ENCODE measurements around the gene THOC3. TPM values are rescaled to one million over a fixed set of nuclear protein-coding genes. Genes with fewer than 3 reads are reported as not detected.
"Not testable (repeated sequence)": the region's sequence is repeated elsewhere in the genome, so short reads cannot be mapped to it uniquely, and the experiment has no call there.

Gene THOC3
- total and polyA plus RNA-seq, 11 donors: 4.4 to 22.6 (median 12.7) TPM

GRCh38 chr5:175996791-175997190 is 28.7 kb upstream of the THOC3 start:
- ATAC-seq; intact Hi-C loops (cut with DNase I); H3K27me3 ChIP-seq; H3K9me3 ChIP-seq; H3K4me3 ChIP-seq; DNase-seq; H3K36me3 ChIP-seq; H3K27ac ChIP-seq; H3K4me1 ChIP-seq: not testable (repeated sequence)
- no CpG with 5 or more reads among the region's 6 CpGs for WGBS, 4 donors

GRCh38 chr5:175995506-175995905 is 27.4 kb upstream of the THOC3 start:
- H3K27ac ChIP-seq; ATAC-seq; DNase-seq; H3K4me3 ChIP-seq; H3K4me1 ChIP-seq; H3K36me3 ChIP-seq; H3K27me3 ChIP-seq; intact Hi-C loops (cut with DNase I); H3K9me3 ChIP-seq: not testable (repeated sequence)
- WGBS, 4 donors: 81% methylated on average over 5 of the region's 6 CpGs; no CpG with 5 or more reads in 3 of the 4 donors

- H3K36me3 ChIP-seq; H3K27me3 ChIP-seq; ATAC-seq; H3K27ac ChIP-seq; H3K9me3 ChIP-seq; H3K4me1 ChIP-seq; intact Hi-C loops (cut with DNase I); DNase-seq; H3K4me3 ChIP-seq: not testable (repeated sequence)
- 70 to 85% (median 78%) methylated on average over 2 to 6 of the region's 17 CpGs; no CpG with 5 or more reads in 1 of the 4 donors for WGBS, 4 donors
Measured at GRCh38 chr5:175979371-175979995, 11.4 kb upstream of the THOC3 start.

- DNase-seq; H3K36me3 ChIP-seq; H3K9me3 ChIP-seq; H3K27me3 ChIP-seq; intact Hi-C loops (cut with DNase I); H3K4me1 ChIP-seq: not testable (repeated sequence)
- Histone ChIP-seq H3K4me3 (peak overlapping the region; percentile 59 to 88 (median 77)), H3K27ac (peak overlapping the region in 2 of 12 donors; percentile 29 to 31)
- WGBS, 4 donors: 8 to 17% (median 10%) methylated on average over 4 to 5 of the region's 6 CpGs
- ATAC-seq: peak; percentile 5 to 64 (median 29)
Measured at GRCh38 chr5:175968381-175968780, 266 bp upstream of the THOC3 start.

- DNase-seq; intact Hi-C loops (cut with DNase I); H3K4me3 ChIP-seq; ATAC-seq; H3K9me3 ChIP-seq; H3K4me1 ChIP-seq; H3K27ac ChIP-seq; H3K27me3 ChIP-seq: not testable (repeated sequence)
- H3K36me3 ChIP-seq: peaks cover 0 to 13% (median 0%) of the 10 kb centered on the region in 9 donors
- 87 to 95% (median 92%) methylated on average over 4 to 8 of the region's 8 CpGs; no CpG with 5 or more reads in 1 of the 4 donors for WGBS, 4 donors
Measured at GRCh38 chr5:175962329-175962728, 5.8 kb downstream of the THOC3 start.

GRCh38 chr5:175960228-175960627 is 7.9 kb downstream of the THOC3 start:
- H3K4me1 ChIP-seq; H3K9me3 ChIP-seq; intact Hi-C loops (cut with DNase I); DNase-seq; H3K27ac ChIP-seq; H3K4me3 ChIP-seq; H3K27me3 ChIP-seq; ATAC-seq: not testable (repeated sequence)
- 90 to 100% (median 91%) methylated on average over 1 to 6 of the region's 6 CpGs for WGBS, 4 donors
- H3K36me3 ChIP-seq: peaks cover 0 to 13% (median 0%) of the 10 kb centered on the region in 9 donors

GRCh38 chr5:175958515-175958914 is 9.6 kb downstream of the THOC3 start:
- not testable (repeated sequence) for H3K27ac ChIP-seq, H3K27me3 ChIP-seq, H3K9me3 ChIP-seq, ATAC-seq, DNase-seq, H3K36me3 ChIP-seq, H3K4me1 ChIP-seq, H3K4me3 ChIP-seq
- 90 to 100% (median 94%) methylated on average over 2 of the region's 2 CpGs for WGBS, 4 donors
- intact Hi-C loops (cut with DNase I): loop anchor here in 1 of 10 donors (10.0 kb wide), 1 partner anchor 234 kb away; no protein-coding TSS in a partner anchor

- not testable (repeated sequence) for H3K4me3 ChIP-seq, H3K27ac ChIP-seq, H3K27me3 ChIP-seq, H3K9me3 ChIP-seq, H3K36me3 ChIP-seq, DNase-seq, H3K4me1 ChIP-seq, ATAC-seq
- intact Hi-C loops (cut with DNase I): loop anchor here in 1 of 10 donors (10.0 kb wide), 1 partner anchor 229 kb away; no protein-coding TSS in a partner anchor
- WGBS, 4 donors: 82 to 90% (median 89%) methylated on average over 4 to 6 of the region's 6 CpGs
Measured at GRCh38 chr5:175954107-175954506, 14.0 kb downstream of the THOC3 start.

- not testable (repeated sequence) for H3K27ac ChIP-seq, H3K27me3 ChIP-seq, H3K4me3 ChIP-seq, DNase-seq, H3K36me3 ChIP-seq, ATAC-seq, H3K9me3 ChIP-seq, H3K4me1 ChIP-seq
- intact Hi-C loops (cut with DNase I): loop anchor here in 1 of 10 donors (10.0 kb wide), 1 partner anchor 228 kb away; no protein-coding TSS in a partner anchor
- WGBS, 4 donors: 80 to 90% (median 86%) methylated on average over 4 to 5 of the region's 8 CpGs; no CpG with 5 or more reads in 1 of the 4 donors
Measured at GRCh38 chr5:175952810-175953209, 15.3 kb downstream of the THOC3 start.

GRCh38 chr5:175951339-175951969 is 16.7 kb downstream of the THOC3 start:
- not testable (repeated sequence) for H3K27ac ChIP-seq, H3K9me3 ChIP-seq, H3K4me1 ChIP-seq, DNase-seq, H3K36me3 ChIP-seq, H3K27me3 ChIP-seq, H3K4me3 ChIP-seq
- WGBS, 4 donors: 94 to 100% methylated on average over 3 of the region's 12 CpGs; no CpG with 5 or more reads in 2 of the 4 donors
- ATAC-seq: peak; percentile 59 to 93 (median 90)
- intact Hi-C loops (cut with DNase I): loop anchor here in 1 of 10 donors (10.0 kb wide), 1 partner anchor 227 kb away; no protein-coding TSS in a partner anchor
